HG02798 (cell line): ENCODE data around the gene CFLAR.
"Not testable (repeated sequence)": the region's sequence is repeated elsewhere in the genome, so short reads cannot be mapped to it uniquely, and the experiment has no call there.

Experiments
- ATAC-seq: cut with Tn5 transposase; IDR thresholded peaks from one replicate; pipeline ENCODE4 v1.9.1; 2021; ENCODE audit warnings: mild to moderate bottlenecking; ENCODE audit not compliant: unreplicated experiment, poor library complexity

Gene CFLAR

GRCh38 chr2:201118121-201118960 is 2.4 kb downstream of the CFLAR start:
- ATAC-seq: peak; percentile 51

- ATAC-seq: peak; percentile 4
Measured at GRCh38 chr2:201118961-201119854, 3.2 kb downstream of the CFLAR start.

- no peak for ATAC-seq
Measured at GRCh38 chr2:201122276-201122675, 6.3 kb downstream of the CFLAR start.

GRCh38 chr2:201126308-201127151 is 10.6 kb downstream of the CFLAR start:
- peak; percentile 25 for ATAC-seq

GRCh38 chr2:201127152-201127511 is 11.2 kb downstream of the CFLAR start:
- ATAC-seq: no peak

- no peak for ATAC-seq
Measured at GRCh38 chr2:201127570-201127969, 11.6 kb downstream of the CFLAR start.

- ATAC-seq: no peak
Measured at GRCh38 chr2:201128033-201128432, 12.1 kb downstream of the CFLAR start.

GRCh38 chr2:201128933-201129505 is 13.1 kb downstream of the CFLAR start:
- ATAC-seq: peak; percentile 23

GRCh38 chr2:201130524-201131186 is 14.7 kb downstream of the CFLAR start:
- ATAC-seq: no peak

- ATAC-seq: no peak
Measured at GRCh38 chr2:201132518-201132917, 16.6 kb downstream of the CFLAR start.

- no peak for ATAC-seq
Measured at GRCh38 chr2:201135386-201135785, 19.4 kb downstream of the CFLAR start.

- ATAC-seq: no peak
Measured at GRCh38 chr2:201136889-201137321, 20.9 kb downstream of the CFLAR start.

- ATAC-seq: no peak
Measured at GRCh38 chr2:201137505-201138400, 21.8 kb downstream of the CFLAR start.

- ATAC-seq: no peak
Measured at GRCh38 chr2:201138401-201138970, 22.5 kb downstream of the CFLAR start.

- ATAC-seq: not testable (repeated sequence)
Measured at GRCh38 chr2:201138986-201139781, 23.2 kb downstream of the CFLAR start.

- ATAC-seq: no peak
Measured at GRCh38 chr2:201139836-201140604, 24.1 kb downstream of the CFLAR start.
